H9 (cell line): ENCODE data around the gene IFT122. TPM values are rescaled to one million over a fixed set of nuclear protein-coding genes. Genes with fewer than 3 reads are reported as not detected.
A peak's percentile ranks its signal among the peaks of the same experiment; 100 is the strongest.

Experiments used
- DNase-seq: peaks from one replicate; pipeline ENCODE4 v3.0.0-alpha.2; 2017
- H2AFZ ChIP-seq: one replicate; pipeline ENCODE4 v1.6.1; 2013; ENCODE audit warnings: mild to moderate bottlenecking, low read length, control low read depth, moderate library complexity
- H2AK5ac ChIP-seq: 2 replicates; pipeline ENCODE4 v1.6.1; 2013; ENCODE audit warnings: low read length, control low read depth, mixed read lengths; ENCODE audit not compliant: insufficient read length
- H2BK120ac ChIP-seq: one replicate; pipeline ENCODE4 v1.6.1; 2013; ENCODE audit warnings: low read depth, mild to moderate bottlenecking, low read length, control low read depth, inconsistent platforms; ENCODE audit not compliant: poor library complexity, severe bottlenecking
- H2BK12ac ChIP-seq: 2 replicates; pipeline ENCODE4 v1.6.1; 2013; ENCODE audit warnings: low read length, control low read depth, mixed read lengths, low read depth; ENCODE audit not compliant: insufficient read length
- H2BK15ac ChIP-seq: 2 replicates; pipeline ENCODE4 v1.6.1; 2013; ENCODE audit warnings: low read depth, low read length, control low read depth
- H2BK20ac ChIP-seq: one replicate; pipeline ENCODE4 v1.6.1; 2013; ENCODE audit warnings: low read depth, mild to moderate bottlenecking, low read length, control low read depth, inconsistent platforms; ENCODE audit not compliant: poor library complexity, severe bottlenecking
- H2BK5ac ChIP-seq: 2 replicates; pipeline ENCODE4 v1.6.1; 2013; ENCODE audit warnings: low read length, control low read depth, mixed read lengths; ENCODE audit not compliant: insufficient read length
- H3K14ac ChIP-seq: 2 replicates; pipeline ENCODE4 v1.6.1; 2013; ENCODE audit warnings: low read length, control low read depth; ENCODE audit not compliant: insufficient read depth
- H3K18ac ChIP-seq: 2 replicates; pipeline ENCODE4 v1.6.1; 2013; ENCODE audit warnings: low read depth, mild to moderate bottlenecking, mixed read lengths, low read length, control low read depth; ENCODE audit not compliant: insufficient read length
- H3K23ac ChIP-seq: 2 replicates; pipeline ENCODE4 v1.6.1; 2013; ENCODE audit warnings: low read length, control low read depth, mixed read lengths, low read depth; ENCODE audit not compliant: insufficient read length
- H3K23me2 ChIP-seq: 2 replicates; pipeline ENCODE4 v1.6.1; 2013; ENCODE audit warnings: low read depth, mild to moderate bottlenecking, mixed read lengths, low read length, control low read depth; ENCODE audit not compliant: insufficient read length, poor library complexity, severe bottlenecking
- H3K27ac ChIP-seq: 2 replicates; pipeline ENCODE4 v1.5.1; 2013; ENCODE audit warnings: low read length, control low read depth, mixed read lengths, low read depth; ENCODE audit not compliant: insufficient read length
- H3K27me3 ChIP-seq: 2 replicates; pipeline ENCODE4 v1.6.1; 2013; ENCODE audit warnings: low read length, control low read depth, inconsistent platforms; ENCODE audit not compliant: insufficient read depth
- H3K4ac ChIP-seq: 2 replicates; pipeline ENCODE4 v1.6.1; 2013; ENCODE audit warnings: low read depth, mild to moderate bottlenecking, control low read depth, inconsistent platforms, low read length, moderate library complexity
- H3K4me1 ChIP-seq: 2 replicates; pipeline ENCODE4 v1.6.1; 2013; ENCODE audit warnings: low read length, control low read depth, inconsistent platforms; ENCODE audit not compliant: insufficient read depth
- H3K4me2 ChIP-seq: 2 replicates; pipeline ENCODE4 v1.6.1; 2013; ENCODE audit warnings: low read length, control low read depth, mixed read lengths; ENCODE audit not compliant: insufficient read length, insufficient read depth
- H3K56ac ChIP-seq: 2 replicates; pipeline ENCODE4 v1.6.1; 2013; ENCODE audit warnings: low read depth, mild to moderate bottlenecking, mixed read lengths, low read length, control low read depth; ENCODE audit not compliant: insufficient read length
- H3K79me1 ChIP-seq: 2 replicates; pipeline ENCODE4 v1.6.1; 2013; ENCODE audit warnings: low read depth, mild to moderate bottlenecking, moderate library complexity, low read length, control low read depth, inconsistent platforms; ENCODE audit not compliant: insufficient read depth, poor library complexity, severe bottlenecking
- H3K79me2 ChIP-seq: 2 replicates; pipeline ENCODE4 v1.6.1; 2013; ENCODE audit warnings: low read length, control low read depth, inconsistent platforms; ENCODE audit not compliant: insufficient read depth
- H3K9ac ChIP-seq: 2 replicates; pipeline ENCODE4 v1.6.1; 2013; ENCODE audit warnings: low read length, control low read depth, mixed read lengths; ENCODE audit not compliant: insufficient read length; ENCODE audit errors: extremely low read depth
- H3K9me3 ChIP-seq: one replicate; pipeline ENCODE4 v1.6.1; 2013; ENCODE audit warnings: low read depth, low read length, inconsistent platforms; ENCODE audit not compliant: control insufficient read depth
- H3T11ph ChIP-seq: one replicate; pipeline ENCODE4 v1.6.1; 2013; ENCODE audit warnings: mild to moderate bottlenecking, low read length, control low read depth, inconsistent platforms
- H4K20me1 ChIP-seq: one replicate; pipeline ENCODE4 v1.6.1; 2013; ENCODE audit not compliant: control insufficient read depth, insufficient read length, insufficient read depth
- H4K5ac ChIP-seq: 2 replicates; pipeline ENCODE4 v1.6.1; 2013; ENCODE audit warnings: low read depth, mild to moderate bottlenecking, mixed read lengths, low read length, control low read depth; ENCODE audit not compliant: insufficient read length
- H4K8ac ChIP-seq: replicated peaks from 2 replicates; pipeline ENCODE4 v1.6.1; 2013; ENCODE audit warnings: low read length, control low read depth, mixed read lengths, low read depth; ENCODE audit not compliant: insufficient read length
- H4K91ac ChIP-seq: 2 replicates; pipeline ENCODE4 v1.6.1; 2013; ENCODE audit warnings: low read depth, mild to moderate bottlenecking, moderate library complexity, mixed read lengths, low read length, control low read depth; ENCODE audit not compliant: insufficient read length
- H3K27ac Mint-ChIP-seq, 3 experiments: 2 replicates in 2 of 3; 3 replicates in 1 of 3; pipeline ENCODE4 v1.8.0; 2020 to 2021; ENCODE audit warnings: mixed read lengths in 3 of 3, mild to moderate bottlenecking in 1 of 3, moderate library complexity in 1 of 3
- H3K27me3 Mint-ChIP-seq: 2 replicates; pipeline ENCODE4 v1.8.0; 2021; ENCODE audit warnings: low read depth, mild to moderate bottlenecking, moderate library complexity, mixed read lengths
- H3K36me3 Mint-ChIP-seq, 3 experiments: 2 replicates in 2 of 3; 3 replicates in 1 of 3; pipeline ENCODE4 v1.8.0; 2020 to 2021; ENCODE audit warnings: low read depth in 3 of 3, mixed read lengths in 3 of 3; ENCODE audit not compliant: insufficient read depth in 1 of 3
- H3K4me1 Mint-ChIP-seq, 2 experiments: 2 replicates each; pipeline ENCODE4 v1.8.0; 2020; ENCODE audit warnings: mixed read lengths in 2 of 2
- H3K4me3 Mint-ChIP-seq, 2 experiments: 2 replicates in 1 of 2; 3 replicates in 1 of 2; pipeline ENCODE4 v1.8.0; 2020 to 2021; ENCODE audit warnings: mild to moderate bottlenecking in 2 of 2, mixed read lengths in 2 of 2, moderate library complexity in 1 of 2
- H3K9me3 Mint-ChIP-seq, 2 experiments: 2 replicates in 1 of 2; 3 replicates in 1 of 2; pipeline ENCODE4 v1.8.0; 2020; ENCODE audit warnings: mild to moderate bottlenecking in 2 of 2, mixed read lengths in 2 of 2, moderate library complexity in 1 of 2
- WGBS: extraction: QIAGEN DNeasy Blood & Tissue Kit; methylation state at CpG from one replicate; pipeline ENCODE4 v1.1.7; 2013; ENCODE audit warnings: missing lambda C conversion rate, low lambda C conversion rate, mixed read lengths; ENCODE audit not compliant: insufficient read length; ENCODE audit errors: extremely low coverage; 5-methylcytosine and 5-hydroxymethylcytosine counted together
- total RNA-seq: library from RNA; stranded (reverse); gene quantifications from 2 replicates; pipeline ENCODE4 v1.2.1, GENCODE V29; 2021
- TF ChIP-seq, protein P1 (sequence below): fragments of 200-600 bp; sonication (generic); conservative IDR thresholded peaks from 3 replicates; pipeline ENCODE4 v1.8.0; 2021; ENCODE audit warnings: antibody characterized with exemption, mild to moderate bottlenecking

IFT122 gene
- total RNA-seq, 1 experiment from 2014 or later: 19.3 TPM

- Mint-ChIP-seq H3K4me1 (peaks cover 32 to 33% of the 10 kb centered on the region in 2 experiments), H3K36me3 (peaks cover 12 to 27% (median 21%) of the 10 kb centered on the region in 3 experiments; a peak in 6 of 7 replicates), H3K9me3 (no peaks in the 10 kb centered on the region), H3K27ac (no peak overlapping the region), H3K27me3 (no peaks in the 10 kb centered on the region), H3K4me3 (peak overlapping the region; percentile 96 to 99)
- Histone ChIP-seq H3K4me1 (peaks cover 4% of the 10 kb centered on the region; the same call in 1 of the 2 replicates), H3K56ac (no peak overlapping the region), H3K9me3 (no peaks in the 10 kb centered on the region), H4K20me1 (no peaks in the 10 kb centered on the region), H3K9ac (no peak overlapping the region), H3K79me2 (peaks cover 2% of the 10 kb centered on the region; the same call in 1 of the 2 replicates), H2AFZ (no peak overlapping the region), H3K18ac (no peak overlapping the region), H2BK12ac (no peak overlapping the region), H4K5ac (no peak overlapping the region), H2BK120ac (no peak overlapping the region), H3K27me3 (no peaks in the 10 kb centered on the region), H2BK5ac (no peak overlapping the region), H2BK20ac (no peak overlapping the region), H3K79me1 (no peaks in the 10 kb centered on the region), H3K14ac (no peak overlapping the region), H2BK15ac (no peak overlapping the region), H3T11ph (no peak overlapping the region), H2AK5ac (no peak overlapping the region), H3K4me2 (peak overlapping the region; percentile 73), H3K4ac (no peak overlapping the region), H3K23me2 (peaks cover 7% of the 10 kb centered on the region), H3K23ac (no peak overlapping the region), H3K27ac (no peak overlapping the region), H4K8ac (no peak overlapping the region), H4K91ac (no peak overlapping the region)
- TF ChIP-seq, protein P1, sequence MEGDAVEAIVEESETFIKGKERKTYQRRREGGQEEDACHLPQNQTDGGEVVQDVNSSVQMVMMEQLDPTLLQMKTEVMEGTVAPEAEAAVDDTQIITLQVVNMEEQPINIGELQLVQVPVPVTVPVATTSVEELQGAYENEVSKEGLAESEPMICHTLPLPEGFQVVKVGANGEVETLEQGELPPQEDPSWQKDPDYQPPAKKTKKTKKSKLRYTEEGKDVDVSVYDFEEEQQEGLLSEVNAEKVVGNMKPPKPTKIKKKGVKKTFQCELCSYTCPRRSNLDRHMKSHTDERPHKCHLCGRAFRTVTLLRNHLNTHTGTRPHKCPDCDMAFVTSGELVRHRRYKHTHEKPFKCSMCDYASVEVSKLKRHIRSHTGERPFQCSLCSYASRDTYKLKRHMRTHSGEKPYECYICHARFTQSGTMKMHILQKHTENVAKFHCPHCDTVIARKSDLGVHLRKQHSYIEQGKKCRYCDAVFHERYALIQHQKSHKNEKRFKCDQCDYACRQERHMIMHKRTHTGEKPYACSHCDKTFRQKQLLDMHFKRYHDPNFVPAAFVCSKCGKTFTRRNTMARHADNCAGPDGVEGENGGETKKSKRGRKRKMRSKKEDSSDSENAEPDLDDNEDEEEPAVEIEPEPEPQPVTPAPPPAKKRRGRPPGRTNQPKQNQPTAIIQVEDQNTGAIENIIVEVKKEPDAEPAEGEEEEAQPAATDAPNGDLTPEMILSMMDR: no peak
- DNase-seq: no peak
- no CpG with 5 or more reads among the region's 9 CpGs for whole genome bisulfite sequencing
Observed at GRCh38 chr3:129441215-129441614, 1.2 kb downstream of the IFT122 start.
